Epithelial cell of proximal tubule (primary cell): ENCODE data around the gene ZC3H12D. TPM values are rescaled to one million over a fixed set of nuclear protein-coding genes. Genes with fewer than 3 reads are reported as not detected.

Experiments
- DNase-seq: peaks from one replicate; pipeline ENCODE4 v3.0.0-alpha.2; 2011; ENCODE audit warnings: low read depth
- H3K4me3 ChIP-seq: 2 replicates; pipeline ENCODE4 v1.5.1; 2011; ENCODE audit warnings: low read depth, mild to moderate bottlenecking, low read length
- CTCF ChIP-seq: conservative IDR thresholded peaks from 2 replicates; pipeline ENCODE4 v1.5.1; 2012; ENCODE audit warnings: low read depth, mild to moderate bottlenecking, low read length
- total RNA-seq: library from RNA; depleted of rRNA; stranded (reverse); fragments of >200 nt; gene quantifications from 2 replicates; pipeline ENCODE4 v1.2.3, GENCODE V29; 2015

The ZC3H12D gene
- total RNA-seq, 1 donor from 2014 or later: 0.17 TPM

- no peak for TF ChIP-seq CTCF
- no peak for DNase-seq
- no peak overlapping the region for H3K4me3 ChIP-seq
Measured at GRCh38 chr6:149440735-149441671, 43.8 kb downstream of the ZC3H12D start.

DNA sequence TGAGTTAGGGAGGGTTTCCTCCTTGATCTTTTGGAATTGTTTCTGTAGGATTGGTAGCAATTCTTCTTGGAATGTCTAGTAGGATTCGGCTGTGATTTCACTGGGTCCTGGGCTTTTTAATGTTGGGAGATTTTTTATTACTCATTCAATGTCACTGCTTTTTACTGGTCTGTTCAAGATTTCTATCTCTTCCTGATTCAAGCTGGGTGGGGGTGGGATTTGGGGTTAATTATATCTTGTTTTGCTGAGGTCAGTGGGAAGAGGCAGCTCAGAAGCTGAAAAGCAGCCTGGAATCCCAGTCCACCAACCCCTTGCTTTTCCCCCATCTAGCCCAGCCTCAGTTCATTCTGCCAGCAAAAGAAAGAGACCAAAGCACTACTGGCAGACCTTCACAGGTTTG is 45.2 kb downstream of the ZC3H12D start:
- no peak for DNase-seq
- no peak for TF ChIP-seq CTCF
- no peak overlapping the region for H3K4me3 ChIP-seq

GRCh38 chr6:149438855-149439254 is 46.0 kb downstream of the ZC3H12D start:
- no peak for TF ChIP-seq CTCF
- no peak for DNase-seq
- no peak overlapping the region for H3K4me3 ChIP-seq

DNA sequence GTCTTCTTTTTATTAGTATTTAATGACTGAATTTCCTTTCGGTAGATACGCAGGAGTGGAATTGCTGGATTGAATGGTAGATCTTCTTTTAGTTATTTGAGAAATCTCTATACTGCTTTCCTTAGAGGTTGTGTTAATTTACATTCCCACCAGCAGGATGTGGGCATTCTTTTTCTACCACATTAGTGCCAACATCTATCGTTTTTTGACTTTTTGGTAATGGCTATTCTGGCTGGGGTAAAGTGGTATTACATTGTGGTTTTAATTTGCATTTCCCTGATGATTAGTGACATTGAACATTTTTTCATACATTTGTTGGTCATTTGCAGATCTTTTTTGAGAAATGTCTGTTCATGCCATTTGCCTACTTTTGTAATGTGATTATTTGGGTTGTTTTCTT is 47.6 kb downstream of the ZC3H12D start:
- H3K4me3 ChIP-seq: no peak overlapping the region
- TF ChIP-seq CTCF: no peak

DNA sequence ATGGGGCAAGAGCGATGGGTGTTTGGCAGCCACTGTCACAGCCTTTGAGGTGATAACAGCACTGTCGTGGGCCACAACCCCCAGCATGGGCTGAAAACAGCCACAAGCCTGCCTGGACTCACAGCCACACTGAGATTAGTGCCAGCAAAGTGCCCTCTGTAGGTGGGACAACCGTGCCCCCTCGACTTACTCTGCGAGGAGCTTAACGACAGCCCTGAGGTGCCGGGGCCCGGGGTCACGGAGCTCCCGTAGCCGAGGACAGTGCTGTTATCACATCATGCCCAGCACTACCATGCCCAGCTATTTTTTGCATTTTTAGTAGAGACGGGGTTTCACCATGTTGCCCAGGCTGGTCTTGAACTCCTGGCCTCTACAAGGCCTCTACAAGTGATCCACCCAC is 48.2 kb downstream of the ZC3H12D start:
- no peak overlapping the region for H3K4me3 ChIP-seq
- DNase-seq: no peak
- TF ChIP-seq CTCF: no peak

More for the DNA sequence above, 47.6 kb downstream of the ZC3H12D start:
- DNase-seq: no peak

DNA sequence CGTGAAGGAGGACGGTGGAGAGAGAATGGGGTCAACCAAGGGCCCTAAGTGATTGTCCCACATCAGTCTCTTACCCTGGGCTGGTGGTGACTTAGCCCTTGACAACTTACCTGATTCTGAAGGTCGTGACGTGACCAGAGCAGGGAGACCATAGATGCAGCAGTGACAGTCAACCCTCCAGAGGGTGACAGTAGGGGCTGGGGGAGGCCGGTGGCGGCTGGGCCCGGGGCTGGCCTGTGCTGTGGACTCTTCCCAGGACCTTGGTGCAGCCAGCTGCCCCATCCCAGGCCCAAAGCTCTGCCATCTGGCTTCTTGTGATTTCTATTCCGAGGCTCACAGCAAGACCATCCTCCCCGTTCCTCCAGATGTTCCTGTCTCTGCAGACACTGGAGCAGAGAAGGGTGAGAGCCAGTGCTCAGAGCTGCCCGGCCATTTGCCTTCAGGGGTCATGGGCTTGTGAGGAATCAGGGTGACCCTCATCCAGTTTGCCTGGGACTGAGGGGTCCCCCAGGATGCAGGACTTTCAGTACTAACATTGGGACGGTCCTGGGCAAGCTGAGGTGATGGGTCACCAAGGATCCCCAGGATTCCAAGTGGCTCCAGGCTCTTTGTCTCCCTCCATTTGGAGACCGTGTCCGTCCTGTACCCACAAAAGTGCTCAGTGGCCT is 48.8 kb downstream of the ZC3H12D start:
- H3K4me3 ChIP-seq: no peak overlapping the region
- DNase-seq: no peak
- TF ChIP-seq CTCF: no peak

DNA sequence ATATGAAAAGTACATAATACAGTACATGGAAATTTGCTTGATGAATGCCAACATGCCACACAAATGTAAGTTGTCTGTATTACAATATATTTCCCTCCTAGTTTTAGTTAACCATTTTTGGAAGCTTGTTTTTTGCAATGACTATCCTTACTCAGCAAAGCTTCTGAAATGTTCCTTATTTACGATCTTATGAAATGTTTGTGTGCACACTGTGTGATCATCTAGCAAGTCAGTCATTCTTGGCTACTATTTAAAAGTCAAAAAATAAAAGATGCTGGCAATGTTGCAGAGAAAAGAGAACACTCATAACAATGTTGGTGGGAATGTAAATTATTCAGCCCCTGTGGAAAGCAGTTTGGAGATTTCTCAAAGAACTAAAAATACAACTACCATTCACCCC is 50.9 kb downstream of the ZC3H12D start:
- TF ChIP-seq CTCF: no peak
- H3K4me3 ChIP-seq: no peak overlapping the region
- DNase-seq: no peak
